CD14-positive monocyte (primary cell): ENCODE measurements around the gene PCGF3. TPM values are rescaled to one million over a fixed set of nuclear protein-coding genes. Genes with fewer than 3 reads are reported as not detected.

ENCODE experiments used
- DNase-seq, 3 donors: peaks; one replicate each; pipeline ENCODE4 v3.0.0-alpha.2; 2011 to 2022
- H2AFZ ChIP-seq: 2 replicates; pipeline ENCODE4 v1.6.0; 2012; ENCODE audit warnings: mild to moderate bottlenecking, low read depth, low read length, inconsistent platforms; ENCODE audit not compliant: insufficient read depth, poor library complexity, severe bottlenecking
- H3K27ac ChIP-seq, 2 donors: 1 replicate in 1 of 2; 2 replicates in 1 of 2; pipeline ENCODE4 v1.5.1; 2012 to 2013; ENCODE audit warnings: low read length in 2 of 2, control low read depth in 1 of 2, inconsistent platforms in 1 of 2, low read depth in 1 of 2, mild to moderate bottlenecking in 1 of 2
- H3K27me3 ChIP-seq, 2 donors: one replicate each; pipeline versions ENCODE4 v1.6.0 to v1.6.1; 2011 to 2013; ENCODE audit warnings: low read length in 2 of 2; ENCODE audit not compliant: control insufficient read depth in 2 of 2, insufficient read depth in 2 of 2
- H3K36me3 ChIP-seq, 2 donors: replicated peaks in 1 of 2; 1 replicate in 1 of 2; 2 replicates in 1 of 2; pipeline versions ENCODE4 v1.5.1 to v1.6.1; 2012 to 2013; ENCODE audit warnings: low read length in 2 of 2, control low read depth in 1 of 2, inconsistent platforms in 1 of 2, mild to moderate bottlenecking in 1 of 2; ENCODE audit not compliant: insufficient read depth in 2 of 2, control insufficient read depth in 1 of 2
- H3K4me1 ChIP-seq, 2 donors: 1 replicate in 1 of 2; 2 replicates in 1 of 2; pipeline versions ENCODE4 v1.5.1 to v1.6.1; 2012 to 2013; ENCODE audit warnings: low read length in 2 of 2, control low read depth in 1 of 2, inconsistent platforms in 1 of 2, mild to moderate bottlenecking in 1 of 2, moderate library complexity in 1 of 2; ENCODE audit not compliant: insufficient read depth in 2 of 2, control insufficient read depth in 1 of 2
- H3K4me2 ChIP-seq: replicated peaks from 2 replicates; pipeline ENCODE3; 2012; ENCODE audit warnings: low read length, moderate library complexity, mild to moderate bottlenecking; ENCODE audit not compliant: poor library complexity, severe bottlenecking; ENCODE audit errors: extremely low read depth
- H3K4me3 ChIP-seq, 3 experiments: fragments of 200-600 bp in 1 of 3; sonication (generic) in 1 of 3; replicated peaks in 1 of 3; 1 replicate in 2 of 3; 2 replicates in 1 of 3; pipeline ENCODE4 v1.5.1; 2011 to 2013; ENCODE audit warnings: low read length in 3 of 3, mild to moderate bottlenecking in 3 of 3, control low read depth in 2 of 3, low read depth in 2 of 3, inconsistent platforms in 1 of 3, moderate library complexity in 1 of 3
- H3K79me2 ChIP-seq: 2 replicates; pipeline ENCODE4 v1.6.0; 2012; ENCODE audit warnings: mild to moderate bottlenecking, control low read depth, inconsistent platforms, low read length, moderate library complexity; ENCODE audit not compliant: insufficient read depth
- H3K9ac ChIP-seq: 2 replicates; pipeline ENCODE4 v1.6.0; 2017; ENCODE audit warnings: low read length, mild to moderate bottlenecking; ENCODE audit not compliant: insufficient read depth, poor library complexity, severe bottlenecking
- H3K9me3 ChIP-seq, 2 donors: replicated peaks in 1 of 2; 1 replicate in 1 of 2; 2 replicates in 1 of 2; pipeline versions ENCODE4 v1.5.1 to v1.6.1; 2012 to 2013; ENCODE audit warnings: low read length in 2 of 2, control low read depth in 1 of 2; ENCODE audit not compliant: control insufficient read depth in 1 of 2, insufficient read depth in 1 of 2
- H4K20me1 ChIP-seq: 2 replicates; pipeline ENCODE4 v1.6.0; 2012; ENCODE audit warnings: mild to moderate bottlenecking, low read length, control low read depth, moderate library complexity; ENCODE audit not compliant: insufficient read depth
- H3K27ac Mint-ChIP-seq, 7 donors: one replicate each; pipeline ENCODE4 v1.8.0; 2020; ENCODE audit warnings: mild to moderate bottlenecking in 7 of 7, mixed read lengths in 7 of 7, moderate library complexity in 6 of 7, inconsistent platforms in 2 of 7
- H3K27me3 Mint-ChIP-seq, 3 donors: one replicate each; pipeline ENCODE4 v1.8.0; 2021 to 2022; ENCODE audit warnings: low read depth in 3 of 3, mild to moderate bottlenecking in 3 of 3, mixed read lengths in 3 of 3, moderate library complexity in 3 of 3, inconsistent platforms in 1 of 3
- H3K36me3 Mint-ChIP-seq, 2 donors: one replicate each; pipeline ENCODE4 v1.8.0; 2020; ENCODE audit warnings: mixed read lengths in 2 of 2, inconsistent platforms in 1 of 2, mild to moderate bottlenecking in 1 of 2
- H3K4me1 Mint-ChIP-seq: one replicate; pipeline ENCODE4 v1.8.0; 2020; ENCODE audit warnings: mild to moderate bottlenecking, mixed read lengths
- H3K4me3 Mint-ChIP-seq, 2 donors: one replicate each; pipeline ENCODE4 v1.8.0; 2020; ENCODE audit warnings: mild to moderate bottlenecking in 2 of 2, mixed read lengths in 2 of 2, moderate library complexity in 1 of 2
- H3K9me3 Mint-ChIP-seq, 7 donors: one replicate each; pipeline ENCODE4 v1.8.0; 2020 to 2022; ENCODE audit warnings: mixed read lengths in 7 of 7, mild to moderate bottlenecking in 6 of 7, moderate library complexity in 6 of 7, inconsistent platforms in 2 of 7
- WGBS: methylation state at CpG from one replicate; pipeline ENCODE4 v1.1.5; 2013; ENCODE audit warnings: missing lambda C conversion rate; ENCODE audit not compliant: insufficient coverage; 5-methylcytosine and 5-hydroxymethylcytosine counted together
- intact Hi-C, 2 donors: fragments of 100-400 bp; cut with micrococcal nuclease; formaldehyde crosslinking; loops; one replicate each; pipeline versions ENCODE4 v1.15.0 to v1.15.1; 2023
- polyA plus RNA-seq, 3 donors: library from polyadenylated mRNA; depleted of rRNA in 1 of 3; unstranded in 2 of 3; stranded (reverse) in 1 of 3; fragments of 300-500 nt in 2 of 3; fragments of >200 nt in 1 of 3; fragmentation: Illumina TruSeq in 2 of 3; gene quantifications; 1 replicate in 2 of 3; 2 replicates in 1 of 3; pipeline ENCODE4 v1.2.3, GENCODE V29; 2012 to 2021
- TF ChIP-seq, protein P1 (sequence below): fragments of 200-600 bp; IDR thresholded peaks from one replicate; pipeline ENCODE4 v1.8.0; 2022; ENCODE audit warnings: antibody characterized with exemption, mild to moderate bottlenecking

The PCGF3 gene
- polyA plus RNA-seq, 3 donors, result 7.0 to 163 (median 8.3) TPM

DNA sequence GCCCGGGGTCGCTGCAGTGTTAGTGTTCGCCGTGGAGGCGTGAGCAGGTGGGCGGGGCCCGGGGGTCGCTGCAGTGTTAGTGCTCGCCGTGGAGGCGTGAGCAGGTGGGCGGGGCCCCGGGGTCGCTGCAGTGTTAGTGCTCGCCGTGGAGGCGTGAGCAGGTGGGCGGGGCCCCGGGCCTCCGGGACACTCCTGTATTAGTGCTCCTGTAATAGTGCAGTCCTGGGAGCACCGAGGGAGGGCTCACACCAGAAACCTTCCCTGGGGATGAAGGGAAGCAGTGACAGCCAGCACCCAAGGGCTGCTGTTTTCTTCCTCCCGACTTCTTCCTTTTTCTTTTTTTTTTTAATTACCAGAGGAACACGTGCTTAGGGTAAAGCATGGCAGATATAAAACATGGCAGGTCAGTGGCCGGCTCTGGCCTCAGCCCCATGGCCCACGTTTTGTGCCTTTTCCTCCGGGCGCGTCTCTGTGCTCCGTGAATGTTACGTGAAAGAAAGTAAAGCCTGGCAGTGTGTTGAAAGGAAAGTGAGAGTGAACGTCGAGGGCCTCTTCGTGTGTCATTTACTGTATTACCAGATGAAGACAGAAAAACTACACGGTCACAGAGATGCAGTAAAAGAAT is 42.0 kb downstream of the PCGF3 start:
- TF ChIP-seq, protein P1, sequence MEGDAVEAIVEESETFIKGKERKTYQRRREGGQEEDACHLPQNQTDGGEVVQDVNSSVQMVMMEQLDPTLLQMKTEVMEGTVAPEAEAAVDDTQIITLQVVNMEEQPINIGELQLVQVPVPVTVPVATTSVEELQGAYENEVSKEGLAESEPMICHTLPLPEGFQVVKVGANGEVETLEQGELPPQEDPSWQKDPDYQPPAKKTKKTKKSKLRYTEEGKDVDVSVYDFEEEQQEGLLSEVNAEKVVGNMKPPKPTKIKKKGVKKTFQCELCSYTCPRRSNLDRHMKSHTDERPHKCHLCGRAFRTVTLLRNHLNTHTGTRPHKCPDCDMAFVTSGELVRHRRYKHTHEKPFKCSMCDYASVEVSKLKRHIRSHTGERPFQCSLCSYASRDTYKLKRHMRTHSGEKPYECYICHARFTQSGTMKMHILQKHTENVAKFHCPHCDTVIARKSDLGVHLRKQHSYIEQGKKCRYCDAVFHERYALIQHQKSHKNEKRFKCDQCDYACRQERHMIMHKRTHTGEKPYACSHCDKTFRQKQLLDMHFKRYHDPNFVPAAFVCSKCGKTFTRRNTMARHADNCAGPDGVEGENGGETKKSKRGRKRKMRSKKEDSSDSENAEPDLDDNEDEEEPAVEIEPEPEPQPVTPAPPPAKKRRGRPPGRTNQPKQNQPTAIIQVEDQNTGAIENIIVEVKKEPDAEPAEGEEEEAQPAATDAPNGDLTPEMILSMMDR, result no peak
- no peaks in the 10 kb centered on the region for H3K4me1 ChIP-seq
- 95% methylated on average over 19 of the region's 34 CpGs for WGBS
- H3K9me3 ChIP-seq, result no peaks in the 10 kb centered on the region
- peaks cover 33 to 65% of the 10 kb centered on the region in 2 donors for H3K36me3 ChIP-seq
- Mint-ChIP-seq H3K4me3 (no peak overlapping the region), H3K27me3 (peaks cover 0 to 2% (median 0%) of the 10 kb centered on the region in 3 donors), H3K36me3 (peaks cover 47 to 60% of the 10 kb centered on the region in 2 donors), H3K4me1 (no peaks in the 10 kb centered on the region), H3K9me3 (peaks cover 0 to 3% (median 0%) of the 10 kb centered on the region in 7 donors), H3K27ac (peak overlapping the region in 1 of 7 donors; percentile 7)
- DNase-seq, result no peak
- H3K9ac ChIP-seq, result no peak overlapping the region
- H3K27me3 ChIP-seq, result no peaks in the 10 kb centered on the region
- no peak overlapping the region for H3K4me3 ChIP-seq
- H4K20me1 ChIP-seq, result peaks cover 49% of the 10 kb centered on the region
- peaks cover 7% of the 10 kb centered on the region for H3K79me2 ChIP-seq
- H3K27ac ChIP-seq, result no peak overlapping the region
- no peak overlapping the region for H3K4me2 ChIP-seq
- intact Hi-C loops, result no loop called here
- no peak overlapping the region for H2AFZ ChIP-seq

DNA sequence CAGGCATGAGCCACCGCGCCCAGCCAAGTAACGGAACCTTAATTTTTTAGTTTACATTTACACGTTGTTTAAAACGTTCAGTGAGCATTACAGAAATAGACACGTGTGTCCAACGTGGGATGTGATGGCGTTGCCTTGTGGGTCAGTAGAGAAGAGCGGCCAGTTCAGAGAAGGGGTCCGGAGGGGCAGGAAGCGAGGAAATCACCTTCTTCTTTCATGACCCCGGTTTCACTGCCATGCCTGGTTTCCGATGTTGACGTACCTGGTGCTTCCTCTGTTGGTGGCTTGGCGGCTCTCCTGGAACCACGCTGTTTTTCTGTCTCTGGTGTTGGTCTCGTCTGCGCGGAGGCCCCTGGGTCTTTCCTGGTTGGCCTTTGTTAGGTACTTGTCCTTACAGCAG is 42.8 kb downstream of the PCGF3 start:
- Histone ChIP-seq H3K36me3 (peaks cover 39 to 67% of the 10 kb centered on the region in 2 donors), H3K27me3 (no peaks in the 10 kb centered on the region), H4K20me1 (peaks cover 47% of the 10 kb centered on the region), H3K27ac (no peak overlapping the region), H3K9me3 (no peaks in the 10 kb centered on the region), H3K4me2 (no peak overlapping the region), H3K4me3 (no peak overlapping the region), H3K79me2 (peaks cover 7% of the 10 kb centered on the region), H2AFZ (no peak overlapping the region), H3K4me1 (no peaks in the 10 kb centered on the region), H3K9ac (no peak overlapping the region)
- WGBS, result 88% methylated on average over 19 of the region's 19 CpGs
- Mint-ChIP-seq H3K36me3 (peaks cover 46 to 68% of the 10 kb centered on the region in 2 donors), H3K9me3 (peaks cover 0 to 3% (median 0%) of the 10 kb centered on the region in 7 donors), H3K4me1 (no peaks in the 10 kb centered on the region), H3K4me3 (no peak overlapping the region), H3K27ac (peak overlapping the region in 1 of 7 donors; percentile 7), H3K27me3 (peaks cover 0 to 2% (median 0%) of the 10 kb centered on the region in 3 donors)
- DNase-seq, result no peak
- TF ChIP-seq, protein P1, result no peak
- intact Hi-C loops, result no loop called here
